ENCODE data around the gene EVI5.

EVI5 gene

GRCh38 chr1:92484472-92485380 is 300.2 kb downstream of the EVI5 start:
- DNase-seq (ENCODE audit: low read depth, low spot score) = peak; percentile 58

GRCh38 chr1:92483610-92484471 is 301.1 kb downstream of the EVI5 start:
- no peak for DNase-seq (ENCODE audit: low read depth, low spot score)

DNA sequence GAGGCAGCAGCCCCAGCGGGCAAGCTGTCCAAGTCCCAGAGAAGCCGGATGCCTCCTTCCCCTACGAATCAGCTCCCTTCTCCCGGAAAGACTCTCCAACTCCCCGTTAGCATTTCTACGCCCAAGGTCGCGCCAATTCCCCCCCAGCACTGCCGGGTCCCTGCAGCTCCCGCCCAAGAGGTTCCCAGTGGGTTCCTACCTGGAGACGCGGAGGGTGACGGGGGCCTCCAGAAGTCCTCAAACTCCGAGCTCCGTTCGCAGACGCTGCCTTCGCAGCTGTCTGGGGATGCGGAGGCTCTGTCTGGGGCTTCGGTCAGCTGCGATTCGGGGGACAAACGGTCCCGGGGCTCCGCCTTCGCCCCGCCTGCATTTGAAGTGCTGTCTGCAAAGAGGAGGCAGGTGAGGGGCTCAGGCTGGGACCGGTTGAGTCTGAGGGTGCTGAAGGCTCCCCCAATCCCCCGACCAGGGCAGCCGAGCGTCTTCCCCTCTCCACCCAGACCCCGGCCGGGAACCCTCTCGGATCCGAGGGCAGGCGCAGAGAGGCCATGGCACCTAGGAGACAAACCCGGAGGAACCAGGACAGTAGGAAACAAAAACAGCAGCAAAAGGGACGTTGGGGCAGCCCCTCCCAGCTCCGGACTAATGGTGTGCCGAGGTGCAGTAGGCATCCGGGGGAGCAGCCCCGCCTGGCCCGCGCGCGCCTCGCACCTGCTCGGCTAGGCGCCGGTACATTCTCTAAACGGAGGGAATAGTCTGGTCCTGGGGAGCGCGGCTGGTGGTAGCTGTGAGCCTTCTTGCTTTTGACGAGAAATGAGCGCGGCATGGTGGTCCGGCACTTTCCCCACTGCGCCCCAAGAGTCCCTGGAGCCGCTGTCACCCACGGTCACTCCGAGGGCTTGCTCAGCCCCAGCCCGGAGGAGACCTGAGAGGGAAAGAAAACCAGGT is 302.0 kb downstream of the EVI5 start:
- DNase-seq (ENCODE audit: low read depth, low spot score) = no peak

DNA sequence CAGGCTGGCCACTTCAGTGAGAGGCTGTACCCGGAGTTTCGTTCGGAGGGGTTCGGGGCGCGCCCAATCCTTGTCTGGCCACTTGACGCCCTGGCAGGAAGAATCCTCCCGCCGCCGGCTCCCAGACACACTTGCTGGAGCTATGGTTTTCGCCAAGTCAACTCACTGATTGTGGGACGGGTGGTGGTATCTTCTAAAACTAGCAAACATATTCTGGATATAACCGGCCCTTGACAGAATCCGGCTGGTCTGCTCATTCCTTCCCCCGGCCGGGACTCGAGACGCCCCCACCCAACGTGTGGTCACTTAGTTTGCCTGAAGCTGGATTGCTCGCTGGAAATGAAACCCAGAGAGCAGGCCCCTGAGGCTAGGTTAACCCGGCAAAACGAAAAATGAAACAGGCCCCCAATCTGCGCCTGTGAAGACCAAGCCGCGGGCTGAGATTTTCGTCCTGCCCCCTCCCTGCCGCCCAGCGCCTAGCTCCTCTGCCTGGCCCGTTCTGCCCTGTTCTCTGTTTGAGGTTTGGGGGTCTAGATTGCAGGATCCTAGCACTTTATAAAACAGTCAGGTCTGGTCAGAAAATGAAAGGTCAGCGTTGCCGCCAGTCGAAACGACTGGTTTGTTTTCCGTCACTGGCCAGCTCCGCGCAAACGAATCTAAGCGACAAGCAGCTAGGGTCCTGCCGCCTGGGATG is 302.8 kb downstream of the EVI5 start:
- no peak for DNase-seq (ENCODE audit: low read depth, low spot score)

DNA sequence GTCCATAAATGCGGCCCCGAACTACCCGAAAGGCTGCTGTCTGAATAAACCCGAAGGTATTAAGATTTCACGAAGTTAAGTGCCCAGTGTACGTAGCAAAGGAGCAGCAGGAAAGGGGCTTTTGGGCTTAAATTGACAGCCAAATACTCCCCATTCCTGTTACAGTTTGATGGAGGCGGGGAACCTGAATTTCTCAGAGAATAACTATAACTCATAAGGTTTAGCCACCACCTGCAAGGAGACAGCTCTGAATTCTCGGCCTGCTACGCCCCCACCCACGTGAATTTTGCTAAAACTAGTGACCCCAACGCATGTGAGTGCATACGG is 303.3 kb downstream of the EVI5 start:
- DNase-seq (ENCODE audit: low read depth, low spot score) = no peak

GRCh38 chr1:92480813-92481598 is 303.9 kb downstream of the EVI5 start:
- no peak for DNase-seq (ENCODE audit: low read depth, low spot score)

DNA sequence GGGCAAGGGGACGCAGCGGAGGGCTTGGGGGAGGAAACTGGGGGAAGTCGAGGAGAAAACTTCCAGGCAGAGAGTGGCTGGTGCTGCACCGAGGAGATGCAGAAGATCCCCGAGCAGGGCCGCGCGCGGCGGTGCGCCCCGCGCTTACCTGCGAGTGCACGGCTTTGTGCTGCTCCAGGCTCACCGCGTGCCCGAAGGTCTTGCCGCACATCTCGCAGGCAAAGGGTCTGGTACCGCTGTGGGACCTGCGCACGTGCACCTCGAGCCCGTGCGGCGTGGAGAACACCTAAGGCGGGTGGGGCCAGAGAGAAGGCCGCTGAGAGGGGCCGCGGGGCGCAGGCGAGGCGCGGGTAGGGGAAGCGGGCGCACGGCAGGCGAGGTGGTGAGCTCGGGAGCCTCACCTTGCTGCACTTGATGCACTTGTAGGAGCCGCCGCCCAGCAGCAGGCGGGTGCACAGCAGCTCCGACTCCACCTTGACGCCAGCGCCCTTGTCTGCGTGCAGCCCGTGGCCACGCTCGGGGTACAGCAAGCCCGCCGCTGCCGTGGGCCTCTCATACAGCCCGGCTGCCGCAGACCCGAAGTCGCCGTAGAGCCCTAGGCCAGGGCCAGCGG is 304.6 kb downstream of the EVI5 start:
- DNase-seq (ENCODE audit: low read depth, low spot score) = no peak

DNA sequence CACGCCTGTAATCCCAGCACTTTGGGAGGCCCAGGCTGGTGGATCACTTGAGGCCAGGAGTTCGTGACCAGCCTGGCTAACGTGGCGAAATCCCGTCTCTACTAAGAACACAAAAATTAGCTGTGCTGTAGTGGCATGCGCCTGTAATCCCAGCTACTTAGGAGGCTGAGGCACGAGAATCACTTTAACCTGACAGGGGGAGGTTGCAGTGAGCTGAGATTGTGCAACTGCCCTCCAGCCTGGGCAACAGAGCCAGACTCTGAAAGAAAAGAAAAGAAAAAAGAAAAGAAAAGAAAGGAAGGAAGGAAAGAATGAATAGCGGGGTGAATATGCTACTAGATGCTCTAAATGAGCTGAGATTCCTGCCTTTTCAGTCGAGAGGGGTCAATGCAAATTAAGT is 305.3 kb downstream of the EVI5 start:
- DNase-seq (ENCODE audit: low read depth, low spot score) = no peak

GRCh38 chr1:92478393-92478792 is 306.5 kb downstream of the EVI5 start:
- no peak for DNase-seq (ENCODE audit: low read depth, low spot score)

GRCh38 chr1:92476071-92476631 is 308.8 kb downstream of the EVI5 start:
- DNase-seq (ENCODE audit: low read depth, low spot score) = no peak

- no peak for DNase-seq (ENCODE audit: low read depth, low spot score)
Observed at GRCh38 chr1:92475029-92475428, 309.9 kb downstream of the EVI5 start.

- no peak for DNase-seq (ENCODE audit: low read depth, low spot score)
Observed at GRCh38 chr1:92473781-92474495, 311.0 kb downstream of the EVI5 start.

DNA sequence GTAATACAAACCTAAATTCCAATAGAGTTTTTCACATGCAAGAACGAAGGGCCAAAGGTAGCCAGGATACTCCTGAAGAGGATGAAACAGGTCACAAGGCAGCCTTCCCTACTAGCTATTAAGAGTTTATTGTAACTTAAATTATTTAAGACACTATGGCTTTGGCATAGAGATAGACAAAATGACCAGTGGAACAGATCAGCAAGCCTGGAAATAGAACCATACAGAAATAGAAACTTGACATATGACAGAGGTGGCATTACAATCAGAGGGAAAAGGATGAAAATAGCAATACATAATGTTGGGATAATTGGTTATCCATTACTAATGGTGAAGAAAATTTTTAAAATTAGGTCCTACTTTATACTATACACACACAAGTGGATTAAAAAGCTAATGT is 314.7 kb downstream of the EVI5 start:
- DNase-seq (ENCODE audit: low read depth, low spot score) = no peak

DNA sequence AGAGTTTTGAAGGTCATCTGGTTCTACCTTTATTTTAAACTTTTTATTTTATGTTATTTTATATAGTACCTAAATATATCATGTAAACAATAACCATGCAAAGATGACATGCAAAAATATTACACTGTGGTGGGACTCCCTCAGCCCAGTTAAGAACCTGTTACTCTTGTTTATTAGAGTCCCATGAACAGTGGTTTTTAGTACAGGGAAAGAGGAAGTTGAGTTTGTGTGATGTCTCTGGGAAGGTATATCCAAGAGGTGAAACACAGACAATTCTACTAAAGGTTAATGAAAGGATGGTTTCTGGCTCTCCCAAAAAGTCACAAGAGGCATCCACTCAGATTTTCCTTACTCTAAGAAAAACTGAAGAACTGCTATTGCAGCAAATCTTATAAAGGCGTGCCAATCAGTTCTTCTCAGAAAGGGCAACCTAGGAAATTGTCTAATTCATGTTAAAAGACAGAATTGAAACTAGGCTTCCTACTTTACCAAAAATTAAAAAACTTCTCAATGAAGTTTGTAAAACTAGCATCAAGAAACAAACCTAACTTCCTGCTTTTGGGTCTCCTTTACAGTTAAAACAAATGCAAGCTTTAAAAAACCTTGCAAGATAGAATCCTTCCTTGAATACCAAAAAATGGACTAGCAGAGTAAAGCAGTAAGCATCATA is 318.1 kb downstream of the EVI5 start:
- DNase-seq (ENCODE audit: low read depth, low spot score) = no peak

DNA sequence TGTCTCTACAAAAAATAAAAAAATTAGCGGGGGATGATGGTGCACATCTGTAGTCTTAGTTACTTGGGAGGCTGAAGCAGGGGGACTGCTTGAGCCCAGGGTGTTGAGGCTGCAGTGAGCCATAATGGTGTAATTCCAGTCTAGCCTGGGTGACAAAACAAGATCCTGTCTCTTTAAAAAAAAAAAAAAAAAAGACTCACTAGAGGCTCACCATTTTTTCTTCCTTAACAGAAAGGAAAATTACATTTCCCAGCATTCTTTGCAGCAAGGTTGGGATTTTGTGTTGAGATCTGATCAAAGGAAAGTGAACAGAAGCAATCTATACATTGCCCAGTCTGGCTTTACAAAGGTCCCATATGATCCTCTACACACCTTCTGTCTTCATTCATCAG is 319.7 kb downstream of the EVI5 start:
- no peak for DNase-seq (ENCODE audit: low read depth, low spot score)

DNA sequence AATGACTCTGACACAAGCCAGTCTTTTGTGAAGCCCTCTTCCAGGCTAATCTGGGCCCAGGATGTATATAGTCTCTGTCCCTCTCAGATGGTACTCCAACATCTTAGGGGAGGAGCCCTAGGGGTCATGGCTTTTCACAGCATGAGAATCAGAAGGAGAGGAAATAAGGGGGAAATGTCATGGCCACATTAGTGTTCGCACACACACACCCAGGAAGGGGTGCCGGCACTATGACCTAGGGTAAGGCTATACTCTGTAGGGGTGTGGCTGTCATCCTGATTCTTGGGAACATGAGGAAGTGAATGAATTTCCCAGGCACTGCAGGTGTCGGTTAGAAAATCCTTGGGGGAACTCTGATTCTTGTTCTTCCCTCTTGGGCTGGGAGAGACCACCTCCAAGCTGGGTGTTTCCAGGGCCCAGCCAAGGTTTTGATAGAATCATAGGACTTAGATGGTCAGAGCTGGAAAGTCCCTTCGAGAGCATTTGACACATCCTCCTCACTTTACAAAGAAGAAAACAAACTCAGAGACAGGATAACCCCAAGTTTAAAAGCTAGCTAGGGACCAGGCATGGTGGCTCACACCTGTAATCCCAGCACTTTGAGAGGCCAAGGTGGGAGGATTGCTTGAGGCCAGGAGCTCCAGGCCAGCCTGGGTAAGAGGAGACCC is 320.2 kb downstream of the EVI5 start:
- DNase-seq (ENCODE audit: low read depth, low spot score) = no peak

GRCh38 chr1:92461364-92462097 is 323.4 kb downstream of the EVI5 start:
- DNase-seq (ENCODE audit: low read depth, low spot score) = no peak
